Tibial nerve (tissue), 4 donors: Measurements from ENCODE around the gene DDX51. TPM values are rescaled to one million over a fixed set of nuclear protein-coding genes. Genes with fewer than 3 reads are reported as not detected.

Experiments used
- DNase-seq, 2 donors: peaks; one replicate each; pipeline ENCODE4 v3.0.0-alpha.2; 2019; ENCODE audit warnings: low spot score in 2 of 2
- H3K27ac ChIP-seq, 4 donors: fragments of 200-600 bp; sonication (generic) in 3 of 4; one replicate each; pipeline ENCODE4 v1.5.1; 2017 to 2019; ENCODE audit warnings: mild to moderate bottlenecking in 1 of 4
- H3K27me3 ChIP-seq, 2 donors: fragments of 200-600 bp; sonication (generic) in 1 of 2; one replicate each; pipeline versions ENCODE4 v1.5.1 to v1.6.0; 2017 to 2019
- H3K36me3 ChIP-seq, 3 donors: fragments of 200-600 bp; sonication (generic); one replicate each; pipeline ENCODE4 v1.5.1; 2018 to 2019
- H3K4me1 ChIP-seq, 4 donors: fragments of 200-600 bp; sonication (generic) in 3 of 4; one replicate each; pipeline ENCODE4 v1.5.1; 2017 to 2019
- H3K4me3 ChIP-seq, 4 donors: fragments of 200-600 bp; sonication (generic) in 3 of 4; one replicate each; pipeline ENCODE4 v1.5.1; 2017 to 2019; ENCODE audit warnings: mild to moderate bottlenecking in 1 of 4, moderate library complexity in 1 of 4
- H3K9me3 ChIP-seq, 4 donors: fragments of 200-600 bp; sonication (generic) in 3 of 4; one replicate each; pipeline ENCODE4 v1.5.1; 2017 to 2019
- EP300 ChIP-seq, 2 donors: sonication (generic); formaldehyde crosslinking; IDR thresholded peaks; one replicate each; pipeline ENCODE4 v1.6.1; 2017; ENCODE audit warnings: antibody characterized with exemption in 2 of 2, mild to moderate bottlenecking in 1 of 2
- POLR2A ChIP-seq, 2 donors: fragments of 450-650 bp; IDR thresholded peaks; one replicate each; pipeline ENCODE4 v1.6.1; 2017; ENCODE audit warnings: antibody characterized with exemption in 2 of 2, mild to moderate bottlenecking in 2 of 2, moderate library complexity in 2 of 2
- WGBS, 2 donors: methylation state at CpG; one replicate each; pipeline ENCODE4 v1.1.5; 2018; 5-methylcytosine and 5-hydroxymethylcytosine counted together
- total RNA-seq, 4 donors: library from RNA; depleted of rRNA; stranded (reverse); fragments of >200 nt; gene quantifications; one replicate each; pipeline ENCODE4 v1.1.0, GENCODE V29; 2016
- TF ChIP-seq, protein P1 (sequence below), 5 experiments: fragments of 200-600 bp in 3 of 5; fragments of 450-650 bp in 2 of 5; sonication (generic) in 3 of 5; IDR thresholded peaks; one replicate each; pipeline ENCODE4 v1.5.1; 2016 to 2019; ENCODE audit warnings: antibody characterized with exemption in 5 of 5, mild to moderate bottlenecking in 3 of 5, moderate library complexity in 2 of 5

DDX51 gene
- total RNA-seq, 4 donors from 2014 or later, result 15.5 to 43.8 (median 28.7) TPM

DNA sequence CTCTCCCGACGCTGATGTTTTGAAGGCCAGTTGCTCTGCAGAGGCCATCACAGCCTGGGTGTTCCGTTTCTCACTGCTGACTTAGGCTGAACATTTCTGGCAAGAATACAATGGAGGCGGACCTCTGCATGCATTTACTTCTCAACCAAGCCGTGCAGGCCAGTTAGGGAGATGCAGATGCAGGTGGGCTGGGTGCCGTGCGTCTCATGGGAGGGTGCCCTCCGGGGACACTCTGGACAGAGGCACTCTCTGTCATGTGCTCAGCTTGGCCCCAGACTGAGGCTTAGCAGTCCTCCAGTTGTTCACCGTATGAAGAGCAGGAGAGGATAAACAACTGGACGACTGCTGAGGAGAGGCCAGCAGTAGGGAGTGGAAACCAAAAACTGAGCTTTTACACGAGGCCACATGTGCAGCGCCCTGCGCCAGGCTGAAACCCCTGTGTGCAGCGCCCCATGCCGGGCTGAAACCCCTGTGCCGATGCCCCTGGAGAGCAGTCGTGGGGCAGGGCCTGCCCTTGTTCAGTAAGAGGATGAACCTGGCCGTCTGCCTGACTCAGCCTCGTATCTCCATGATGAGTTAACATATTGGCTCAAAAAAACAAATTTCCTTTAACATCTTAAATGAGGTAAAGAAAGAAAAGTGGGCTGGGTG, 32.3 kb downstream of the DDX51 start:
- no peaks in the 10 kb centered on the region for H3K9me3 ChIP-seq
- no peak for DNase-seq
- no peak overlapping the region for H3K4me3 ChIP-seq
- no peaks in the 10 kb centered on the region for H3K4me1 ChIP-seq
- no peaks in the 10 kb centered on the region for H3K27me3 ChIP-seq
- WGBS, 2 donors, result 85 to 89% methylated on average over 16 to 19 of the region's 19 CpGs
- no peak for TF ChIP-seq POLR2A (IDR thresholded peaks at IDR 0.05)
- TF ChIP-seq, protein P1, sequence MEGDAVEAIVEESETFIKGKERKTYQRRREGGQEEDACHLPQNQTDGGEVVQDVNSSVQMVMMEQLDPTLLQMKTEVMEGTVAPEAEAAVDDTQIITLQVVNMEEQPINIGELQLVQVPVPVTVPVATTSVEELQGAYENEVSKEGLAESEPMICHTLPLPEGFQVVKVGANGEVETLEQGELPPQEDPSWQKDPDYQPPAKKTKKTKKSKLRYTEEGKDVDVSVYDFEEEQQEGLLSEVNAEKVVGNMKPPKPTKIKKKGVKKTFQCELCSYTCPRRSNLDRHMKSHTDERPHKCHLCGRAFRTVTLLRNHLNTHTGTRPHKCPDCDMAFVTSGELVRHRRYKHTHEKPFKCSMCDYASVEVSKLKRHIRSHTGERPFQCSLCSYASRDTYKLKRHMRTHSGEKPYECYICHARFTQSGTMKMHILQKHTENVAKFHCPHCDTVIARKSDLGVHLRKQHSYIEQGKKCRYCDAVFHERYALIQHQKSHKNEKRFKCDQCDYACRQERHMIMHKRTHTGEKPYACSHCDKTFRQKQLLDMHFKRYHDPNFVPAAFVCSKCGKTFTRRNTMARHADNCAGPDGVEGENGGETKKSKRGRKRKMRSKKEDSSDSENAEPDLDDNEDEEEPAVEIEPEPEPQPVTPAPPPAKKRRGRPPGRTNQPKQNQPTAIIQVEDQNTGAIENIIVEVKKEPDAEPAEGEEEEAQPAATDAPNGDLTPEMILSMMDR (IDR thresholded peaks at IDR 0.05), result no peak
- TF ChIP-seq EP300 (IDR thresholded peaks at IDR 0.05), result no peak
- H3K36me3 ChIP-seq, result peaks cover 0 to 87% (median 3%) of the 10 kb centered on the region in 3 donors
- no peak overlapping the region for H3K27ac ChIP-seq

DNA sequence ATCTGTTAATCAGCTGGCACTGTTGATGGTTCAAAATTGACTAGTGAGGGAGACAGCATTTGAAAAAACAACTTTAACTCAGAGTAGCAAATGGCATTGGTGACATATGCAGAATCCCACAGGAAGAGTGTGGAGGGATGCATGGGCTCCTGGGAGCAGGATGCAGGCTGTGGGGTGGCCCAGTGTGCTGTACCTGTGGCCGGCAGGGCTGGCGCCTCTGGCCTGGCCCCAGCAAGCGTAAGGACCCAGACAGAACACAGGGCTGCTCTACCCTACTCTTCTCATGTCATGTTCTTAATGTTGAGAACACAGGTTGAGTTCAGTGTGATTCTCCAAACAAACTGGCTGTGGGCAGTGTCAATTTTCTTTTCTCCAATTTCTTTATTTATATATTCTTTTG, 33.4 kb downstream of the DDX51 start:
- no peaks in the 10 kb centered on the region for H3K9me3 ChIP-seq
- TF ChIP-seq, protein P1 (IDR thresholded peaks at IDR 0.05), result no peak
- no peak for TF ChIP-seq EP300 (IDR thresholded peaks at IDR 0.05)
- TF ChIP-seq POLR2A (IDR thresholded peaks at IDR 0.05), result no peak
- H3K4me3 ChIP-seq, result no peak overlapping the region
- peaks cover 0 to 86% (median 4%) of the 10 kb centered on the region in 3 donors for H3K36me3 ChIP-seq
- DNase-seq, result no peak
- no peaks in the 10 kb centered on the region for H3K4me1 ChIP-seq
- H3K27me3 ChIP-seq, result no peaks in the 10 kb centered on the region
- 64 to 98% methylated on average over 3 of the region's 3 CpGs for WGBS, 2 donors
- H3K27ac ChIP-seq, result no peak overlapping the region

DNA sequence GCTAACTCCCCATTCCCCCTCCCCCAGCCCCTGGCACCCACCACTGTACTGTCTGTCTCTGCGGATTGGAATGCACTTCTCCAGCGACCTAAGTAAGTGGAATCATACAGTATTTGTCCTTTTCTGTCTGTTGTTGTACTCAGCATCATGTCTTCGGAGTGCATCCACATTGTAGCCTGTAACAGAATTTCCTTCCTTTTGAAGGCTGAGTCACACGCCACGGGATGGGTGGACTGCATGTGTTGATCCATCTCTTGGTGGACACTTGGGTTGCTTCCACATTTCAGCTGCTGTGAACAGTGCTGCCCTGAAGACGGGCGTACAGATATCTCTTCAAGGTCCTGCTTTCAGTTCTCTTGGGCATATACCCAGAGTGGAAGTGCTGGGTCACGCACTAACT, 34.4 kb downstream of the DDX51 start:
- DNase-seq, result no peak

DNA sequence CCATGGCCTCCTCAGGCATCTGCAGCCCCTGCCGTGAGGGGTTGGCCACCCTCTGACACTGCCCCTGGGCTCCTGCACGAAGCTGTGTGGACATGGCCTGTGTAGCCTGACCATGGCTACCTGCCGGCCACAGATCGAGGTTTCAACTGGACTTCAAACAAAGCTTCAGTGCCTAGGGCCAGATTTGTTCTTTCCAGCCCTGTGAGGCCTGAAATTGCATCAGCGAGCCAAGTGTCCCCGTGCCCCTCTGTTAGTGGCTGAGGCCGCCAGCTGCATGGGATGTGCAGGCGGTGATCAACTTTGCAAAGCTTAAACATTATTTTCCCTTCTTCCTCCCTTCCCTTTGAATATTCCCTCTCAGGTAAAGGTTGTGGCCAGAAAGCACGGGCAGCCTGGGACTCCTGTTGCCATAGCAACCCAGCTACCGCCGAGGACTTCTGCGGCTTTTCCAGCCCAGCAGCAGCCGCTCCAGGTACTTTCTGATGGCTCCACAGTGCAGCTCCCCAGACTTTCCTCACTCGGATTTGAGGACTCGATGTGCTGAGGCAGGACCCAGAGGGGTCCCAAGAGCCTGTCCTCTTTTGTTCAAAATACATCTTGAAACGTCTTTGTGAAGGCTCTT, 35.8 kb downstream of the DDX51 start:
- H3K4me1 ChIP-seq, result no peaks in the 10 kb centered on the region
- 69 to 73% methylated on average over 16 of the region's 16 CpGs for WGBS, 2 donors
- no peaks in the 10 kb centered on the region for H3K27me3 ChIP-seq
- H3K36me3 ChIP-seq, result peaks cover 0 to 79% (median 4%) of the 10 kb centered on the region in 3 donors
- no peaks in the 10 kb centered on the region for H3K9me3 ChIP-seq
- no peak overlapping the region for H3K4me3 ChIP-seq
- no peak overlapping the region for H3K27ac ChIP-seq
- TF ChIP-seq POLR2A (IDR thresholded peaks at IDR 0.05), result no peak
- TF ChIP-seq, protein P1 (IDR thresholded peaks at IDR 0.05), result no peak
- TF ChIP-seq EP300 (IDR thresholded peaks at IDR 0.05), result no peak
- no peak for DNase-seq

More for the DNA sequence above, 34.4 kb downstream of the DDX51 start:
- no peaks in the 10 kb centered on the region for H3K9me3 ChIP-seq
- peaks cover 0 to 86% (median 4%) of the 10 kb centered on the region in 3 donors for H3K36me3 ChIP-seq
- H3K27me3 ChIP-seq, result no peaks in the 10 kb centered on the region
- H3K4me1 ChIP-seq, result no peaks in the 10 kb centered on the region
- WGBS, 2 donors, result 92 to 95% methylated on average over 8 of the region's 8 CpGs
- TF ChIP-seq, protein P1 (IDR thresholded peaks at IDR 0.05), result no peak
- TF ChIP-seq POLR2A (IDR thresholded peaks at IDR 0.05), result no peak
- no peak for TF ChIP-seq EP300 (IDR thresholded peaks at IDR 0.05)
- no peak overlapping the region for H3K27ac ChIP-seq
- H3K4me3 ChIP-seq, result no peak overlapping the region

DNA sequence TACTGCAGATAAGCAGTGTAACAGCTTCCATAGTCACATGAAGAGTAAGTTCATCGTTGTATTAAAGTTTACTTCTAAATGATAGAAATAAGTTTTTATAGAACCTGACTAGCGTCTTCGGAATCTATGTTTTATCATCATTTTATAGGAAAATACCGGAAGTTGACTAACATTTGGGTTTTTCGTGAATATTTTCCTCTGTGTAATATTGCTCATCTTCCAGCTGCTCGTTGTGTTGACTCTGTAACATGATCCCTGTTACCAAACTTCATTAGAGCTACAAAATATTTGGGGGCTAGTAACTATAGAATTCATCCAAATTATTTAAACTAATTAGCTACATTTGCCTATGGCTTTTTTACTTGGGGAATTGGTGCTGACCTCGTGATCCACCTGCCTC, 37.2 kb downstream of the DDX51 start:
- TF ChIP-seq, protein P1 (IDR thresholded peaks at IDR 0.05), result no peak
- TF ChIP-seq EP300 (IDR thresholded peaks at IDR 0.05) (no peak), POLR2A (IDR thresholded peaks at IDR 0.05) (no peak)
- WGBS, 2 donors, result 91 to 95% methylated on average over 7 of the region's 7 CpGs
- Histone ChIP-seq H3K27ac (no peak overlapping the region), H3K4me1 (no peaks in the 10 kb centered on the region), H3K36me3 (peaks cover 0 to 70% (median 4%) of the 10 kb centered on the region in 3 donors), H3K4me3 (no peak overlapping the region), H3K9me3 (no peaks in the 10 kb centered on the region), H3K27me3 (no peaks in the 10 kb centered on the region)
- DNase-seq, result no peak
